Gastrocnemius medialis (tissue), 4 donors: Measurements from ENCODE around the gene AZIN2. TPM values are rescaled to one million over a fixed set of nuclear protein-coding genes. Genes with fewer than 3 reads are reported as not detected.
A peak's percentile ranks its signal among the peaks of the same experiment; 100 is the strongest.

Experiments used
- ATAC-seq, 2 donors: fragments of 150-250 bp; one replicate each; pipeline ENCODE4 v1.9.1; 2016
- DNase-seq, 2 donors: peaks; one replicate each; pipeline ENCODE4 v3.0.0-alpha.2; 2019
- H3K27ac ChIP-seq, 4 donors: fragments of 200-600 bp; sonication (generic); 1 replicate in 1 of 4; 2 replicates in 3 of 4; pipeline ENCODE4 v1.5.1; 2016 to 2018; ENCODE audit warnings: mild to moderate bottlenecking in 2 of 4, moderate library complexity in 1 of 4
- H3K27me3 ChIP-seq, 3 donors: fragments of 200-600 bp; sonication (generic) in 2 of 3; 1 replicate in 1 of 3; 2 replicates in 2 of 3; pipeline versions ENCODE4 v1.5.1 to v1.6.0; 2016 to 2019; ENCODE audit warnings: mild to moderate bottlenecking in 1 of 3, moderate library complexity in 1 of 3
- H3K36me3 ChIP-seq, 2 donors: fragments of 200-600 bp; sonication (generic) in 1 of 2; one replicate each; pipeline ENCODE4 v1.5.1; 2017 to 2018
- H3K4me1 ChIP-seq, 2 donors: fragments of 200-600 bp; sonication (generic) in 1 of 2; one replicate each; pipeline ENCODE4 v1.5.1; 2016 to 2017; ENCODE audit warnings: mild to moderate bottlenecking in 2 of 2
- H3K4me3 ChIP-seq, 4 donors: fragments of 200-600 bp; sonication (generic) in 3 of 4; 1 replicate in 1 of 4; 2 replicates in 3 of 4; pipeline ENCODE4 v1.5.1; 2016 to 2019; ENCODE audit warnings: mild to moderate bottlenecking in 2 of 4
- H3K9me3 ChIP-seq, 3 donors: fragments of 200-600 bp; sonication (generic) in 2 of 3; 1 replicate in 1 of 3; 2 replicates in 2 of 3; pipeline ENCODE4 v1.5.1; 2016 to 2019
- CTCF ChIP-seq, 5 experiments: fragments of 450-650 bp in 3 of 5; fragments of 200-600 bp in 2 of 5; sonication (generic) in 2 of 5; IDR thresholded peaks in 4 of 5; conservative IDR thresholded peaks in 1 of 5; 1 replicate in 4 of 5; 2 replicates in 1 of 5; pipeline ENCODE4 v1.5.1; 2016 to 2019; ENCODE audit warnings: antibody characterized with exemption in 5 of 5, mild to moderate bottlenecking in 3 of 5, moderate library complexity in 3 of 5
- POLR2A ChIP-seq, 2 donors: fragments of 450-650 bp; IDR thresholded peaks; one replicate each; pipeline ENCODE4 v1.6.1; 2017; ENCODE audit warnings: antibody characterized with exemption in 2 of 2, mild to moderate bottlenecking in 2 of 2, moderate library complexity in 2 of 2
- in situ Hi-C, 4 donors: fragments of 200-750 bp; cut with MboI; loops; one replicate each; pipeline versions ENCODE4 v1.15.0 to v1.8.0; 2017; ENCODE audit warnings: low sequenced_read_pairs in 4 of 4
- intact Hi-C: fragments of 100-400 bp; cut with DNase I; formaldehyde crosslinking; loops from one replicate; pipeline ENCODE4 v1.15.1; 2023; ENCODE audit warnings: low total_unique reads
- total RNA-seq, 4 donors: library from RNA; depleted of rRNA; stranded (reverse); fragments of >200 nt; gene quantifications; one replicate each; pipeline versions ENCODE4 v1.1.0 to v1.2.3, GENCODE V29; 2016

The AZIN2 gene
- total RNA-seq, 4 donors from 2014 or later: 0.52 to 3.1 (median 1.2) TPM

- Histone ChIP-seq H3K4me1 (no peaks in the 10 kb centered on the region), H3K27me3 (no peaks in the 10 kb centered on the region), H3K9me3 (no peaks in the 10 kb centered on the region), H3K36me3 (no peaks in the 10 kb centered on the region), H3K4me3 (no peak overlapping the region), H3K27ac (no peak overlapping the region)
- ATAC-seq: no peak
- in situ Hi-C loops: loop anchor here in 2 of 4 donors (10.0 kb wide), 2 partner anchors 138 to 148 kb away; no protein-coding TSS in a partner anchor
- no peak for DNase-seq
- TF ChIP-seq POLR2A (IDR thresholded peaks at IDR 0.05) (no peak), CTCF (IDR thresholded peaks at IDR 0.05 in 4 of 5, conservative IDR thresholded peaks at IDR 0.05 in 1 of 5) (no peak)
- intact Hi-C loops: no loop called here
Observed at GRCh38 chr1:33072707-33073106, 8.2 kb upstream of the AZIN2 start.

- Histone ChIP-seq H3K27me3 (no peaks in the 10 kb centered on the region), H3K27ac (no peak overlapping the region), H3K4me3 (no peak overlapping the region), H3K4me1 (no peaks in the 10 kb centered on the region), H3K9me3 (no peaks in the 10 kb centered on the region), H3K36me3 (no peaks in the 10 kb centered on the region)
- no peak for TF ChIP-seq POLR2A (IDR thresholded peaks at IDR 0.05)
- TF ChIP-seq CTCF (IDR thresholded peaks at IDR 0.05 in 4 of 5, conservative IDR thresholded peaks at IDR 0.05 in 1 of 5): no peak
- no peak for ATAC-seq
- no peak for DNase-seq
- intact Hi-C loops: no loop called here
- in situ Hi-C loops: loop anchor here in 2 of 4 donors (10.0 kb wide), 2 partner anchors 140 to 150 kb away; no protein-coding TSS in a partner anchor
Observed at GRCh38 chr1:33074193-33074945, 6.6 kb upstream of the AZIN2 start.

DNA sequence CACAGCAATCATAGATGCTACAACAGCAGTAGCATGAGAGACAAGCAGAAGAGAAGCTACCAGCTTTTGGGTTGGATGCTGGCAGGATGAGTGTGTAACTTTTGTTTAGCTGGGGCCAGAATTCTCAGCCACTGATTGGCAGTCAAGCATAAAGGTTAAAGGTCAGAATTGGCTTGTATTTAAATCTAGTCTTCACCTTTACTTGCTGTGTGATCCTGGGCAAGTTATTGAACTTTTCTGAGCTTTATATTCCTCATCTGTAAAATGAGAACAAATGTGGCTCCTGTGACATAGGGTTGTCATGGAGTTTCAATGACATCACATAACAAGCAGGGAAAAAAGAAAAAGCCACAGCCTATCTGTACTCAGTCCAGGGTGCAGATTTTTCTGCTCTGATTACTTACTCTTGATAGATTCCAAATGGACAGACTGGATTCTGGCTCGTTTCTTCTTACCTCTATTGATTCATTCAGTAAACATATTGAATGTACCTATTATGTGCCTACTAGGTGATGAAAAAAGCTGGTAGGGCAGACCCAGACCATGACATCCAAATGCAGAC lies 2.8 kb upstream of the AZIN2 start:
- TF ChIP-seq POLR2A (IDR thresholded peaks at IDR 0.05) (no peak), CTCF (IDR thresholded peaks at IDR 0.05 in 4 of 5, conservative IDR thresholded peaks at IDR 0.05 in 1 of 5) (no peak)
- H3K4me1 ChIP-seq: peaks cover 13 to 18% of the 10 kb centered on the region in 2 donors
- H3K27me3 ChIP-seq: no peaks in the 10 kb centered on the region
- H3K4me3 ChIP-seq: no peak overlapping the region
- in situ Hi-C loops: loop anchor here in 2 of 4 donors (10.0 kb wide), 2 partner anchors 143 to 153 kb away; no protein-coding TSS in a partner anchor
- no peak for DNase-seq
- ATAC-seq: no peak
- no peaks in the 10 kb centered on the region for H3K9me3 ChIP-seq
- no peaks in the 10 kb centered on the region for H3K36me3 ChIP-seq
- intact Hi-C loops: no loop called here
- H3K27ac ChIP-seq: no peak overlapping the region

- DNase-seq: no peak
- in situ Hi-C loops: loop anchor here in 2 of 4 donors (5.0 to 10.0 kb wide), 2 partner anchors 143 to 146 kb away; no protein-coding TSS in a partner anchor
- Histone ChIP-seq H3K4me1 (peaks cover 13 to 18% of the 10 kb centered on the region in 2 donors), H3K4me3 (peak overlapping the region; percentile 63 to 80 (median 68)), H3K36me3 (no peaks in the 10 kb centered on the region), H3K27ac (peak overlapping the region in 2 of 4 donors; percentile 57 to 66), H3K27me3 (no peaks in the 10 kb centered on the region), H3K9me3 (no peaks in the 10 kb centered on the region)
- ATAC-seq: peak in 1 of 2 donors; percentile 7
- intact Hi-C loops: loop anchor here (2.0 to 10.0 kb wide), 2 partner anchors 26 to 376 kb away; partner anchors contain the start of gene SYNC
- TF ChIP-seq CTCF (IDR thresholded peaks at IDR 0.05 in 4 of 5, conservative IDR thresholded peaks at IDR 0.05 in 1 of 5): no peak
- no peak for TF ChIP-seq POLR2A (IDR thresholded peaks at IDR 0.05)
Observed at GRCh38 chr1:33080373-33080772, 580 bp upstream of the AZIN2 start.
